Natural killer cell (primary cell): ENCODE data around the gene TPD52L2. TPM values are rescaled to one million over a fixed set of nuclear protein-coding genes. Genes with fewer than 3 reads are reported as not detected.

Experiments
- ATAC-seq, 3 donors: fragments of 150-1000 bp in 2 of 3; fragments of 200-7000 bp in 1 of 3; cut with Tn5 transposase; 1 replicate in 1 of 3; 2 replicates in 2 of 3; pipeline ENCODE4 v1.10.0; 2021; ENCODE audit warnings: mild to moderate bottlenecking in 2 of 3, moderate library complexity in 2 of 3
- DNase-seq, 2 donors: peaks; one replicate each; pipeline versions ENCODE4 v3.0.0 to v3.0.0-alpha.2; 2013 to 2021; ENCODE audit warnings: mixed read lengths in 1 of 2
- H3K27ac ChIP-seq: one replicate; pipeline ENCODE4 v1.5.1; 2013; ENCODE audit warnings: mild to moderate bottlenecking, low read length
- H3K27me3 ChIP-seq: one replicate; pipeline ENCODE4 v1.6.1; 2013; ENCODE audit warnings: low read length; ENCODE audit not compliant: control insufficient read depth, insufficient read depth
- H3K36me3 ChIP-seq: one replicate; pipeline ENCODE4 v1.6.1; 2013; ENCODE audit warnings: low read length; ENCODE audit not compliant: control insufficient read depth, insufficient read depth
- H3K4me1 ChIP-seq: one replicate; pipeline ENCODE4 v1.6.1; 2013; ENCODE audit warnings: low read length; ENCODE audit not compliant: control insufficient read depth, insufficient read depth
- H3K4me3 ChIP-seq: one replicate; pipeline ENCODE4 v1.5.1; 2013; ENCODE audit warnings: low read length
- H3K9me3 ChIP-seq: one replicate; pipeline ENCODE4 v1.6.1; 2013; ENCODE audit warnings: low read length; ENCODE audit not compliant: control insufficient read depth, insufficient read depth
- H3K27ac Mint-ChIP-seq, 2 donors: one replicate each; pipeline ENCODE4 v1.8.0; 2022; ENCODE audit warnings: mild to moderate bottlenecking in 2 of 2, mixed read lengths in 2 of 2, moderate library complexity in 1 of 2
- H3K27me3 Mint-ChIP-seq, 2 donors: one replicate each; pipeline ENCODE4 v1.8.0; 2022; ENCODE audit warnings: low read depth in 2 of 2, mixed read lengths in 2 of 2
- H3K36me3 Mint-ChIP-seq: one replicate; pipeline ENCODE4 v1.8.0; 2022; ENCODE audit warnings: mixed read lengths
- H3K4me1 Mint-ChIP-seq, 2 donors: one replicate each; pipeline ENCODE4 v1.8.0; 2022; ENCODE audit warnings: mixed read lengths in 2 of 2
- H3K4me3 Mint-ChIP-seq: one replicate; pipeline ENCODE4 v1.8.0; 2022; ENCODE audit warnings: mild to moderate bottlenecking, moderate library complexity, mixed read lengths
- H3K9me3 Mint-ChIP-seq, 2 donors: one replicate each; pipeline ENCODE4 v1.8.0; 2022; ENCODE audit warnings: mixed read lengths in 2 of 2
- WGBS: methylation state at CpG from one replicate; pipeline ENCODE4 v1.1.7; 2013; ENCODE audit warnings: missing lambda C conversion rate; ENCODE audit not compliant: insufficient coverage; 5-methylcytosine and 5-hydroxymethylcytosine counted together
- intact Hi-C: fragments of 100-400 bp; cut with micrococcal nuclease; formaldehyde crosslinking; loops from one replicate; pipeline ENCODE4 v1.14.2; 2022
- total RNA-seq, 4 donors: library from RNA; stranded (reverse); fragments of 120-200 nt in 1 of 4; gene quantifications; one replicate each; pipeline versions ENCODE4 v1.2.3 to v1.2.4, GENCODE V29; 2013 to 2022
- TF ChIP-seq, protein P1 (sequence below): fragments of 200-600 bp; IDR thresholded peaks from one replicate; pipeline ENCODE4 v1.8.0; 2022; ENCODE audit warnings: antibody characterized with exemption

Gene TPD52L2
- total RNA-seq, 3 donors from 2014 or later (not counting 1 experiment from before 2014, with no cell fraction given) = 36.8 to 47.2 (median 45.1) TPM

DNA sequence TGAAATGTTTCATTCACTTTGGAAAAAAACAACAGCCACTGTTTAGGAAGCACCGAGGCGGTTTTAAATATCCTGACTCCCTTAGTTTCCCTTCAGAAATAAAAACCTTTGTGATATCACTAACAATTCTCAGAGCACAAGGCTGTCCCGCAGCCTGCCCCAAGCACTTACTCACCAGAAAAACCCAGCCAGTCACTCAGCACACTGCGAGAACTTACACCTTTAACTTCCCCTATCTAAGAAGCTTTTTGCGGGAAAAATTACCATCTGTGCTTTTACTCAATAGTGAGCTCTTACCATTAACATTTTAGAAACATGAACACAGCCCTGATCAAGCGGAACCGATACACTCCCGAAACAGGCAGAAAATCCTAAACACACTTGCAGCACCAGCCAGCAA lies 43.3 kb upstream of the TPD52L2 start:
- H3K4me3 Mint-ChIP-seq = no peak overlapping the region
- Histone ChIP-seq H3K4me3 (no peak overlapping the region), H3K36me3 (no peaks in the 10 kb centered on the region), H3K4me1 (no peaks in the 10 kb centered on the region), H3K27ac (no peak overlapping the region), H3K27me3 (peaks cover 1% of the 10 kb centered on the region), H3K9me3 (no peaks in the 10 kb centered on the region)
- H3K4me1 Mint-ChIP-seq = no peaks in the 10 kb centered on the region
- H3K36me3 Mint-ChIP-seq = no peaks in the 10 kb centered on the region
- no peak for DNase-seq
- peaks cover 8 to 15% of the 10 kb centered on the region in 2 donors for H3K27me3 Mint-ChIP-seq
- TF ChIP-seq, protein P1, sequence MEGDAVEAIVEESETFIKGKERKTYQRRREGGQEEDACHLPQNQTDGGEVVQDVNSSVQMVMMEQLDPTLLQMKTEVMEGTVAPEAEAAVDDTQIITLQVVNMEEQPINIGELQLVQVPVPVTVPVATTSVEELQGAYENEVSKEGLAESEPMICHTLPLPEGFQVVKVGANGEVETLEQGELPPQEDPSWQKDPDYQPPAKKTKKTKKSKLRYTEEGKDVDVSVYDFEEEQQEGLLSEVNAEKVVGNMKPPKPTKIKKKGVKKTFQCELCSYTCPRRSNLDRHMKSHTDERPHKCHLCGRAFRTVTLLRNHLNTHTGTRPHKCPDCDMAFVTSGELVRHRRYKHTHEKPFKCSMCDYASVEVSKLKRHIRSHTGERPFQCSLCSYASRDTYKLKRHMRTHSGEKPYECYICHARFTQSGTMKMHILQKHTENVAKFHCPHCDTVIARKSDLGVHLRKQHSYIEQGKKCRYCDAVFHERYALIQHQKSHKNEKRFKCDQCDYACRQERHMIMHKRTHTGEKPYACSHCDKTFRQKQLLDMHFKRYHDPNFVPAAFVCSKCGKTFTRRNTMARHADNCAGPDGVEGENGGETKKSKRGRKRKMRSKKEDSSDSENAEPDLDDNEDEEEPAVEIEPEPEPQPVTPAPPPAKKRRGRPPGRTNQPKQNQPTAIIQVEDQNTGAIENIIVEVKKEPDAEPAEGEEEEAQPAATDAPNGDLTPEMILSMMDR = no peak
- intact Hi-C loops = no loop called here
- 81% methylated on average over 8 of the region's 8 CpGs for WGBS
- ATAC-seq = no peak
- H3K9me3 Mint-ChIP-seq = no peaks in the 10 kb centered on the region
- no peak overlapping the region for H3K27ac Mint-ChIP-seq

DNA sequence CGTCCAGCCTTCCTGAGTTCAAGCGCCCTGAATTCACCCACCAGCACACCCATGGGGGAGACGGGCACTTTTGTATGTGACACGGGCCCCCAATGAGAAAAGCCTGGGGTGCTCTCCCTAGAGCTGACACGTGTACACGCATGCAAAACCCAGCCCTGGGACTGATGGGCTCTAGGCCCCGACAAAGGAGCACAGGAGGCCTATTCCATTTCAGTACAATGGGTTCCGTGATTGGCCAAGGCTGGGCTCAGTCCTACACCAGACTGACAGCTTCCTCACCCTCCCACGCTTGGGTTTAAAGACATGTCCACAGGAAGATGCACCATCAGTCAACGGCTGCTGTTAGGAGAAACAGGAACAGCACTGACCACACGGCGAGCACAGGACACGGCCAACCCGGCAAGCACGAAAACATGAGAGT lies 42.8 kb upstream of the TPD52L2 start:
- 87% methylated on average over 15 of the region's 15 CpGs for WGBS
- DNase-seq (no peak), ATAC-seq (no peak)
- Histone ChIP-seq H3K4me3 (no peak overlapping the region), H3K27ac (no peak overlapping the region), H3K9me3 (no peaks in the 10 kb centered on the region), H3K27me3 (peaks cover 4% of the 10 kb centered on the region), H3K4me1 (no peaks in the 10 kb centered on the region), H3K36me3 (no peaks in the 10 kb centered on the region)
- TF ChIP-seq, protein P1 = no peak
- Mint-ChIP-seq H3K4me3 (no peak overlapping the region), H3K4me1 (no peaks in the 10 kb centered on the region), H3K27me3 (peaks cover 8 to 15% of the 10 kb centered on the region in 2 donors), H3K36me3 (no peaks in the 10 kb centered on the region), H3K27ac (no peak overlapping the region), H3K9me3 (no peaks in the 10 kb centered on the region)
- intact Hi-C loops = no loop called here

DNA sequence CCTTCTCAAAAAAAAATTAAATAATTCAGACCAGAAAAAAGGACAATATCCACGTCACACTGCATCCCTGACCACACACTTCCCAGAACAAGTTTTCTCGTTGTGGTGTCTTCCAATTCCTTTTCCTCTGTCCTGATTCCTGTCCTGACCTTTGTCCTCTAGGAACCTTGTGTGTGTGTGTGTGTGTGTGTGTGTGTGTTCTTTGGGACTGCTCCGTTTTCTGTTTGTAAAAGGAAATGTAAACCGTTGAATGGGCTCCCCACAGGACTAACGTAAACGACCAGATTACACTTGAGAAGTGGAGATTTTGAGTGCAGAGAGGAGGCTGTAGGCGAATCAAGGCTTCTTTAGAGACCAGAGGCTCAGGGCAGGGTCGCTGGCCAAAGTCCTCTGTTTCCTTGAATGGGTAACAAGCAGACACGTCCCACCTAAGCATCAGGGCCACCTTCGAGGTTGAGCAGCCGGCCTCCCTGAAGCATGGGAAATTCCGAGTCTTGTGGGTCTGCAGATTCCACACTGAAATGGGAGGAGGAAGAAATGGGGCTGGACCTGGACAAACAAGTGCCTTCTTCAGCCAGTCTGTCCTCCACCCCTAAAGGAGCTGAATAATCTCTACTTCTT lies 41.3 kb upstream of the TPD52L2 start:
- Mint-ChIP-seq H3K9me3 (no peaks in the 10 kb centered on the region), H3K36me3 (no peaks in the 10 kb centered on the region), H3K27ac (no peak overlapping the region), H3K27me3 (peaks cover 14 to 25% of the 10 kb centered on the region in 2 donors), H3K4me3 (no peak overlapping the region), H3K4me1 (no peaks in the 10 kb centered on the region)
- WGBS = 86% methylated on average over 12 of the region's 12 CpGs
- Histone ChIP-seq H3K27me3 (peaks cover 11% of the 10 kb centered on the region), H3K9me3 (no peaks in the 10 kb centered on the region), H3K36me3 (no peaks in the 10 kb centered on the region), H3K4me1 (no peaks in the 10 kb centered on the region), H3K4me3 (no peak overlapping the region), H3K27ac (no peak overlapping the region)
- intact Hi-C loops = no loop called here
- TF ChIP-seq, protein P1 = no peak
- ATAC-seq = no peak
- DNase-seq = no peak
